Neural crest cell (in vitro differentiated cells): ENCODE measurements around the gene UBR4. TPM values are rescaled to one million over a fixed set of nuclear protein-coding genes. Genes with fewer than 3 reads are reported as not detected.

Experiments
- DNase-seq: peaks from one replicate; pipeline ENCODE4 v3.0.0; 2021; ENCODE audit warnings: low read depth, mixed read lengths, low spot score
- H3K27ac Mint-ChIP-seq: one replicate; pipeline ENCODE4 v1.8.0; 2021; ENCODE audit warnings: mild to moderate bottlenecking, mixed read lengths; ENCODE audit not compliant: unreplicated experiment
- H3K27me3 Mint-ChIP-seq: 2 replicates; pipeline ENCODE4 v1.8.0; 2021; ENCODE audit warnings: low read depth, mild to moderate bottlenecking, mixed read lengths
- H3K36me3 Mint-ChIP-seq: 2 replicates; pipeline ENCODE4 v1.8.0; 2021; ENCODE audit warnings: low read depth, mild to moderate bottlenecking, mixed read lengths
- H3K4me1 Mint-ChIP-seq: 2 replicates; pipeline ENCODE4 v1.8.0; 2021; ENCODE audit warnings: mixed read lengths
- H3K4me3 Mint-ChIP-seq: one replicate; pipeline ENCODE4 v1.8.0; 2021; ENCODE audit warnings: mild to moderate bottlenecking, mixed read lengths
- H3K9me3 Mint-ChIP-seq: 2 replicates; pipeline ENCODE4 v1.8.0; 2021; ENCODE audit warnings: mixed read lengths
- total RNA-seq: library from RNA; stranded (reverse); gene quantifications from 2 replicates; pipeline ENCODE4 v1.2.1, GENCODE V29; 2021
- TF ChIP-seq, protein P1 (sequence below): fragments of 200-600 bp; sonication (generic); conservative IDR thresholded peaks from 2 replicates; pipeline ENCODE4 v1.5.0; 2021; ENCODE audit warnings: antibody characterized with exemption, mild to moderate bottlenecking

UBR4 gene
- total RNA-seq, 1 donor from 2014 or later: 114 TPM

DNA sequence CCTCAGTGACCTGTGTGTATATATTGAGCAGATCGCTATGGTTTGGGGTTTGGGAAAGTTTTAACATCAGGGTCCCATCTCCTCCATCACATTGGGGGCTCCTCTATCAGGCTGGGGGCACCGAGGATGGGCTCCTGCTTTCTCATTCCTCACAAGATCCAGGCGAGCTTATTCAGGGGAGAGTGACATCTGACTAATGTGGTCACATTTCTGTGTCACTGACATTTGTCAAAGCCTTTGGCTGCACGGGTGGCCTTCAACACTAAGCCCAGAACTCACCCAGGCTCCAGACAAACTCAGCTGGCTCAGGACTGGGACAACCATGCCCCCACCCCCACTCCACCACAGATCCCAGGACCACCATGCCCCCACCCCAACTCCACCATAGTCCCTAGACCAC lies 150.3 kb downstream of the UBR4 start:
- Mint-ChIP-seq H3K9me3 (peaks cover 4% of the 10 kb centered on the region), H3K27me3 (peaks cover 15% of the 10 kb centered on the region), H3K27ac (no peak overlapping the region), H3K36me3 (peaks cover 5% of the 10 kb centered on the region), H3K4me1 (peaks cover 22% of the 10 kb centered on the region), H3K4me3 (no peak overlapping the region)
- no peak for DNase-seq
- TF ChIP-seq, protein P1, sequence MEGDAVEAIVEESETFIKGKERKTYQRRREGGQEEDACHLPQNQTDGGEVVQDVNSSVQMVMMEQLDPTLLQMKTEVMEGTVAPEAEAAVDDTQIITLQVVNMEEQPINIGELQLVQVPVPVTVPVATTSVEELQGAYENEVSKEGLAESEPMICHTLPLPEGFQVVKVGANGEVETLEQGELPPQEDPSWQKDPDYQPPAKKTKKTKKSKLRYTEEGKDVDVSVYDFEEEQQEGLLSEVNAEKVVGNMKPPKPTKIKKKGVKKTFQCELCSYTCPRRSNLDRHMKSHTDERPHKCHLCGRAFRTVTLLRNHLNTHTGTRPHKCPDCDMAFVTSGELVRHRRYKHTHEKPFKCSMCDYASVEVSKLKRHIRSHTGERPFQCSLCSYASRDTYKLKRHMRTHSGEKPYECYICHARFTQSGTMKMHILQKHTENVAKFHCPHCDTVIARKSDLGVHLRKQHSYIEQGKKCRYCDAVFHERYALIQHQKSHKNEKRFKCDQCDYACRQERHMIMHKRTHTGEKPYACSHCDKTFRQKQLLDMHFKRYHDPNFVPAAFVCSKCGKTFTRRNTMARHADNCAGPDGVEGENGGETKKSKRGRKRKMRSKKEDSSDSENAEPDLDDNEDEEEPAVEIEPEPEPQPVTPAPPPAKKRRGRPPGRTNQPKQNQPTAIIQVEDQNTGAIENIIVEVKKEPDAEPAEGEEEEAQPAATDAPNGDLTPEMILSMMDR: no peak

DNA sequence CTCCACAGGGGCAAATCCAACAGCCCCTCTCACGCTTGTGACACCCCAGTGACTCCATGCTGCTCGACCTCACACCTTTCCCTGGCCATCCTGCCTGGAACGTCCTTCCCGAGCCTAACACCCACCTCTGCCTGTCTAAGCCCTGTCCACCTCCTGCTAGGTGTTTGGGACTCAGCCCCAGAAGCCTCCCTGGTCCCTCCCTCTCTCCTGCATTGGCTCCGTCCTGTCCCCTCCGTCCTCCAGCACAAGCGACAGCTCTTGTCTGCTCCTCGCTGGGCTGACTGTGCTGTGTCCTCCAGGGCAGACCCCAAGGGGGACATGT lies 151.6 kb downstream of the UBR4 start:
- Mint-ChIP-seq H3K36me3 (peaks cover 5% of the 10 kb centered on the region), H3K4me1 (peaks cover 22% of the 10 kb centered on the region), H3K27ac (peak overlapping the region; percentile 51), H3K4me3 (no peak overlapping the region), H3K27me3 (peaks cover 15% of the 10 kb centered on the region), H3K9me3 (peaks cover 4% of the 10 kb centered on the region)
- DNase-seq: no peak
- TF ChIP-seq, protein P1: no peak

DNA sequence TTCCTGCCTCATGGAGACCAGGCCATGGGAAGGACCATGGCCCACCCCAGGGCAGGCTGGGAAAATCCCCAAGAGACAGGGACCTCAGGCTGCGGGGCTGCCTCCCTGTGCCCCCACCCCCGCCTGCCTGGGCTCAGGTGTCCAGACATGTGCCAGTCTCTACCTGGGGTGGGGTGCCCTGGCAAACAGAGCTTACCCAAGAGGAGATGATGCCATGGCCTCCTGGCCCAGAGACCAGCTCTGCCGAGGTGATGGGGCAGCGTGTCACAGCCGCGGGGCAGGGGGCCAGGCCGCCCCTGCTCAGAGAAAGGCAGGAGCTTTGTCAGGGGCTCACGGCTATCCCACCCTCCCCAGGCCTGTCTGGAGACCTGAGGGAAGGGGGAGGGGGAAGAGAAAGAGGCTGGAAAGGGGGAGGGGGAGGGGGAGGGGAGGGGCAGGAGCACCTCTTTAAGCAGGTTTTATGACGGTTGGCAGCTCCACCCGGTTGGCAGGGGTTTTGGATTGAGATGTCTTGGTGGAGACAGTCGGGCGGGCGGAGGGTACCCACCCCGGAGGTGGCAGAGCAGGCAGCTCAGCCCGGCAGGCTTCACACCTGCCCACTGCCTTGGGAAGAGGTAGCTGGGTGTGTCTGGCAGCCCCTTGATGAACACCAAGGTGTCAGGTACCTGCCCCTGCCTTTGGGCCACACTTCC lies 152.1 kb downstream of the UBR4 start:
- DNase-seq: no peak
- TF ChIP-seq, protein P1: no peak
- H3K9me3 Mint-ChIP-seq: peaks cover 4% of the 10 kb centered on the region
- peaks cover 5% of the 10 kb centered on the region for H3K36me3 Mint-ChIP-seq
- no peak overlapping the region for H3K27ac Mint-ChIP-seq
- H3K4me1 Mint-ChIP-seq: peaks cover 22% of the 10 kb centered on the region
- peaks cover 15% of the 10 kb centered on the region for H3K27me3 Mint-ChIP-seq
- no peak overlapping the region for H3K4me3 Mint-ChIP-seq

DNA sequence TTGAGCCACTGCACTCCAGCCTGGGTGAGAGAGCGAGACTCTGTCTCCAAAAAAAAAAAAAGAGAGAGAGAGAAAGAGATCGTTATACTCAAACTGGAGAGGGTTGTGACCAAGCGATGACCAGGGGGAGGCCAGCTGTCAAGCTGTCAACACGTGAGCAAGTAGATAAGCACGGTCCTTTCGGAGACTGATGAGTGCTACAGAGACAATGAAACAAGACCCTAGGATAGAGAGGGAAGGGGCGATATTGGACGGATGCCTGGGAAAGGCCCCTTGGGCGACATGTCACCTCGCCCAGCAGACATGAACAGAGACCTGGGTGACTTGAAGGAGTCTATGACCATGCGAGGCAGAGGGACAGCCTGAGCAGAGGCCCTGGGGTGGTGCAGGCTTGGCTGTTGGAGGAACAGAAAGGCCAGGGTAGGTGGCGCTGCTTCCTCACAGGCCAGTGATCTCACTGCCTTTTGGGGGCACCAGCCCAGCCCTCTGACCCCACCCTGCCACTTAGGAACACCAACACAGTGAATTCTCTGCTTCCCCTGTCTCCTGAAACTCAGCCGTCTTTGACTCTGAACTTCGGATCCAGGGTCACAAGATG lies 152.8 kb downstream of the UBR4 start:
- peaks cover 5% of the 10 kb centered on the region for H3K36me3 Mint-ChIP-seq
- H3K9me3 Mint-ChIP-seq: peaks cover 4% of the 10 kb centered on the region
- H3K27me3 Mint-ChIP-seq: peaks cover 19% of the 10 kb centered on the region
- no peak for DNase-seq
- H3K27ac Mint-ChIP-seq: no peak overlapping the region
- peaks cover 26% of the 10 kb centered on the region for H3K4me1 Mint-ChIP-seq
- H3K4me3 Mint-ChIP-seq: no peak overlapping the region
- TF ChIP-seq, protein P1: no peak

DNA sequence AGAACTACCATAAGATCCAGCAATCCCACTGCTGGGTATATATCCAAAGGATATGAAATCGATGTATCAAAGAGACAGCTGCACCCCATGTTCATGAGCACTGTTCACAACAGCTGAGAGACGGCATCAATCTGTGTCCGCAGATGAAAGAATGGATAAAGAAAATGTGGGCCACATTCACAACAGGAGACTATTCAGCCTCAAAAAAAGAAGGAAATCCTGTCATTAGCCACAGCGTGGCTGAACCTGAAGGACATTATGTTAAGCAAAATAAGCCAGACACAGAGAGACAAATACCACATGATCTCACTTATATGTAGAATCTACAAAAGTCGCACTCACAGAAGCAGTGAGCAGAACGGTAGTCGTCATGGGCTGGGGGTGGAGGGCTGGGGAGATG lies 154.4 kb downstream of the UBR4 start:
- Mint-ChIP-seq H3K36me3 (no peaks in the 10 kb centered on the region), H3K9me3 (no peaks in the 10 kb centered on the region), H3K27ac (no peak overlapping the region), H3K4me1 (peaks cover 21% of the 10 kb centered on the region), H3K27me3 (peaks cover 17% of the 10 kb centered on the region), H3K4me3 (no peak overlapping the region)
- DNase-seq: no peak
- TF ChIP-seq, protein P1: no peak
